HG03095 (cell line): ENCODE data around the gene GRIN1.
A peak's percentile ranks its signal among the peaks of the same experiment; 100 is the strongest.
"Not testable (repeated sequence)": the region's sequence is repeated elsewhere in the genome, so short reads cannot be mapped to it uniquely, and the experiment has no call there.

Experiments
- ATAC-seq: cut with Tn5 transposase; IDR thresholded peaks from one replicate; pipeline ENCODE4 v1.9.1; 2021; ENCODE audit warnings: moderate library complexity; ENCODE audit not compliant: unreplicated experiment

GRIN1 gene

DNA sequence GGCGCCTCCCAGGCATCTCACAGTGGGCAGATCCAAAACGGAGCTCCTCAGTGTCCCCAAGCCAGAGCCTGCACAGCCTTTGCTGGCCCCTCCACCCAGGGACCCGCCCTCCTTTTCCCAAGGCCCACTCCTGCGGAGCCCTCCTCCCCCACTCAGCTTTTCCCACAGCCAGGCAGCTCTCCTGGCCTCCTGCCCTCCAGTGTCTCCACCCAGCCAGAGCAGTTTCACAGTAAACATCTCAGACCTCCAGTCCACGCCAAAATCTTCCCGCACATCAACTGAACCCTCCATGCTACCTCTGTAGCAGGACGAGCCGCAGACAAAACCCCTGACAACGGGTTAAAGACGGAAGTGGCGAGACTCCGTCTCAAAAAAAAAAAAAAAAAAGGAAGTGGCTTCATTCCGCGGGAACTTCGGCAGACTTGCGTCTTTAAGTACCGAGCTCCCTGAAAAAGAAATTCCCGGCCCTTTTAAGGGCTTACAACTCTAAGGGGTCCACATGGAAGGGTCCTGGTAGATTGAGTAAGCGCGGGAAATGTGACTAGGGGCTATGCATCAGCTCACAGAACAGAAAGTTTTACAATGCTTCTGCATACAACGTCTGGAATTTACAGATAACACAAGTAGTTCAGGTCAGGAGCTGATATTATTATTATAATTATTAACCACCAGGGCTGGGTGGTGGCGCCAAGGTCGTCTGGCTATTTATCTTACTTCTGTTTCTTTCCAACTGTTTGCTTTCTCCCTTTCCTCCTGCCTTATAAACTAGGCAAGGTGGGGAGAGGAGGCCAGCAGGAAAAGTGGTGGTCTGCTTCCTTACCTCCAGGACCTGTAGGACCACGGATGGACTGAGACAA, 11.4 kb upstream of the GRIN1 start:
- ATAC-seq = no peak

DNA sequence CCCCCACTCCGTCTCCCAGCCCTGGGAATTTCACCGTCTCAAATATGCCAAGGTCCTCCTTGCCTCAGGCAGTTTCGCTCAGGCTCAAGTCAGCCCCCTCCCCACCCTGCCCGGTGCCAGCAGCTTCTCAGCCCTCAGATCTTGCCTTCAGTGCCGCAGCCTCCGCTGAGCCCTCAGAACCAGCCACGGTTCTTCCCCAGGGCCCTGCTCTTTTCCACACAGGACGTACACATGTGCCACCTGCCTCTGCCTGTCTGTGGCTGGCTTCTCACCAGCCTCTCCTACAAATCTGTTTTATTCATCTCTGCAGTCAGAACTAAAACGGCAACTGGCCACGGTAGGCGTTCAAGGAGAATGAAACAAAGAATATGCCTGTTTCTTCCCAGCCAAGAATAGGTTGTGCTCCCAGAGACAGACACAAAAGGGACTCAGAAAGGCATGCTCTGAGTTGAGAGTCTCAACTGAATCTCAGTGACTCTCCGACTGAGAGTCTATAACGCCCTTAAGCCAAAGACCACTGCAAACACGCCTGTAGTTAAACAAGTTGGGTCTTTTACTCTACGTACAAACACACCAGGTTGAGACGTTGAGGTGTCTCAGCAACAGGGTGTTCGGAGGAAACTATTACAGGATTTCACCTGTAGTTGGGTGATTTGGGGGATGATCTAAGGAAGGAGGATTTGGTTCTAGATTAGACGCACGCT, 10.6 kb upstream of the GRIN1 start:
- ATAC-seq = no peak

DNA sequence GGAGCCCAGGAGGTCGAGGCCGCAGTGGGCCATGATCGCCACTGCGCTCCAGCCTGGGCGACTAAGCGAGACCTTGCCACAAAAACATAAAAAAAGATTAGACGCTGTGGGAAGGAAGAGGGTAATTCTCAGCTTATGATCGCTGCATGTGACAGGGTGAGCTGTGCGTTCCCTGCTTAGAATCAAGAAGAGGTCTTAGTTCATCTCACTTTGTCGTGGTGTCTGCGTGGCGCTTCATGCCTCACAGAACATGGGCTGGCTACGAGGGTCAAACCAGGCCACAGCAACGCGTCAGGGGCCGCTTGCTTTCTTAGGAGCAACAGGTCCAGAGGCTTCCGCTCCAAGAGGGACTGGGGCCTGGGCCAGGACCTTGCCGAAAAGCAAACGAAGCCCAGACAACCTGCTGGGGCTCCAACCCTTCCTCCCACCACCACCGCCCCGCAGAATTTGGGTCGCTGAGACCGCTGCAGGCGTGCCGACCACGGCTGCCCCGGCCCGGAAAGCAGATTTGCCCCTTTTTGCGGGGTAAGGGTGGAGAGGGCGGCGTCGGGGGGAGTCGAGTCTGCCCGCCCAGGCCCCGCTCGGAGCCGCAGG, 10.0 kb upstream of the GRIN1 start:
- peak; percentile 15 for ATAC-seq

DNA sequence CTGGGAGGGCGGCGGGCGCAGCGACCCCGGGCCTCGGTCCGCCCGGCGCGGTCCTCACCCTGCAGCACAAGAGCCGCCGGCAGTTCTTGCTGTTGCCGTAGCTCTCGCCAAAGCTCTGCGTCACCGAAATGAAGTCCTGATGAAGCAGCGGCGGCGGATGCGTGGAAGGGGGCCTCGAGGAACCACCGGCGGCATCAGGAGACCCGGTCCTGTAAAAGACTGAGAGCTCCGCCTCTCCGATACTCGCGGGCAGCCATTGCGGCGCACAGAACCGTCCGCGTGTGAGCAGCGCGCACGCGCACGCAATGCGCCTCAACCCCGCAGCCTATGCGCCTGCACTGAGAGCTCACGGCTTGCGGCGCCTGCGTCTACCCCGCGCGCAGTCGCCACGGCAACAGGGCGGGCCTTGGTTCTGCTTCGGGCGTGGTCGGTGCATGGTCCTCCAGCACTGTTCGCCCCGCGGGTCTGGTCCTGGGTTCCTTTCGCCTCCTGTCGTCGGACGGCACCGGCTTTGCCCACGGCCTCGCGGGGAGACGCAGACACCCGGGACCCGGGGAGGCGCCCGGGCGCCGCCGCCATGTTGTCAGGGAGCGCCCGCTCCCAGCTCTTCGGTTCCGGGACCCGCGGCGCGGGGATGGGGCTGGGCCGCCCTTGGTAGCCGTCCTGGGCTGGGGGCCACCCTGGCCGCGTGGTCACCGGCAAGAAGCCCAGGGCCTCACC, 9.3 kb upstream of the GRIN1 start:
- peak; percentile 75 for ATAC-seq

DNA sequence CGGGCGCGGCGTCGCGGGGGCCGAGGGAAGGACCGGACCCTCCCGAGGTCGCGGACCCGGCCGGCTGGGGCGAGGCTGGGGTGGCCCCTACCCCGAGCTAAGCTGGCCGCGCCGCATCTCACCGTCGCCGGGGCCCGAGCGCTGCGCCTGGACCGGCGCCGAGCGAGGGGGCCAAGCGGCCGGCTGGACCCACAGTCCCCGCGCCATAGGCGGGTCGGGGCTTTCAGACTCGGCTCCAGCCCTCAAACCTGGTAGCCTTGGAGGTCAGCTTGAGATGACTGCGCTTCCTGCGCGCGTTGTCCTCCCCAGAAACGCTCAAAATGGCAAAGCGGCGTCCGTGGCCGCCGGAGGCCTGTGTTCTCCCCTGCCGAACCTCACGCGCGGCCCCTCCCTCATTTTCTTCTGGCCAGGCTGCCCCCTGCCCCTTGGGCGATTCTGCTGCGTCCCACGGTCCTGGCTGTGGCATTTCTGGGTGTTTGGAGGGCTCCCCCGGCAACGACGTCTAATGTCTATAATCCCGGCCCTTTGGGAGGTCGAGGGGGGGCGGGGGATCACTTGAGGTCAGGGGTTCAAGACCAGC, 8.7 kb upstream of the GRIN1 start:
- ATAC-seq = peak; percentile 6

DNA sequence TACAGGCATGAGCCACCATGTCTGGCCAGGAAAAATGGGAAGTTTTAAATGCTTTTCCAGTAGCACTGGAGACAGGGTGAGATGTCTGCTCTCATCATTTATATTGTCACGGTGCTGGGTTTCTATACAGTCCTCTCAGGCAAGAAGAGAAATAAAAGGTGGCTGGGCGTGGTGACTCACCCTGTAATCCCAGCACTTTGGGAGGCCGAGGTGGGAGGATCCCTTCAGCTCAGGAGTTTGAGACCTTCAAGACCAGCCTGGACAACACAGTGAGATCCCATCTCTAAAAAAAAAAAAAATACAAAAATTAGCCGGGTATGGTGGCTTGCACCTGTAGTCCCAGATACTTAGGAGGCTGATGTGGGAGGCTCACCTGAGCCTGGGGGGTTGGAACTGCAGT, 4.8 kb upstream of the GRIN1 start:
- no peak for ATAC-seq

DNA sequence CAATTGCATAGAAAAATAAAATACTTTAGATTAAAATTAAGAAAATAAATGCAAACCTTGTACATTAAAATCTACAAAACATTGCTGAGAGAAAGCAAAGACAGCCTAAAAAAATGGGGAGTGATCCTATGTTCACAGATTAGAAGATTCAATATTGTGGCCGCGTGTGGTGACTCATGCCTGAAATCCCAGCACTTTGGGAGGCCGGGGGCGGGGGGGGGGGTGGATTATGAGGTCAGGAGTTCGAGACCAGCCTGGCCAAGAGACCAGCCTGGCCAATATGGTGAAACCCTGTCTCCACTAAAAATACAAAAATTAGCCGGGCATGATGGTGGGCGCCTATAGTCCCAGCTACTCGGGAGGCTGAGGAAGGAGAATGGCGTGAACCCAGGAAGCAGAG, 3.8 kb upstream of the GRIN1 start:
- not testable (repeated sequence) for ATAC-seq

DNA sequence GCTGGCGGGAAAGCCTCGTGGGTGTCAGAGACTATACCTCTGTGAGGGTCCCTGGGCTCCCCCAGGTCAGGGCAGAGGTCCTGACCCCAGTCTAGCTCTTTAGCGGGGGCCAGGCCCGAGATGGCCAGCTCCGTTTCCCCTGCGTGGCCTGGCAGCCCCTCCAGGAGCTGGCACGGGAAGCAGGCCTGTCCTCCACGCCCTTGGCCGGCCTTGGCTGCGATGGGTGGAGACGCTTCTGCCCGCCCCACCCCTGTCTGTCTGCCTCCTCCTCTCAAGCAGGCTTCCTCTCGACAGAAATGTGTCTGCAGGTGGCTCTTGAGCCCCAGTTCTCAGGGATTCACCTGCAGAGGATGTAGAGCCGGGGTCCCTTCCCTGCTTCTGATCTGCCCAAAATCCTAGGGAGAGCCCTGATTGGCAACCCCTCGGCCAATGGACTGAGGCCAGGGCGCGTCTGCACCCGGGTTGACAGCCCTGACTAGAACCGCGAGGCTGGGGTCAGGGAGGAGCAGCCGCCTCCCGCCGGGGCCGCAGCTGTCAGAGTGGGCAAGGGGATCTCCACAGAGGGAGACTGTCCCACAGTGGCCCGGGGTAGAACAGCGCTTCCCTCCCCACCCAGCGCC, 2.6 kb upstream of the GRIN1 start:
- ATAC-seq = no peak

DNA sequence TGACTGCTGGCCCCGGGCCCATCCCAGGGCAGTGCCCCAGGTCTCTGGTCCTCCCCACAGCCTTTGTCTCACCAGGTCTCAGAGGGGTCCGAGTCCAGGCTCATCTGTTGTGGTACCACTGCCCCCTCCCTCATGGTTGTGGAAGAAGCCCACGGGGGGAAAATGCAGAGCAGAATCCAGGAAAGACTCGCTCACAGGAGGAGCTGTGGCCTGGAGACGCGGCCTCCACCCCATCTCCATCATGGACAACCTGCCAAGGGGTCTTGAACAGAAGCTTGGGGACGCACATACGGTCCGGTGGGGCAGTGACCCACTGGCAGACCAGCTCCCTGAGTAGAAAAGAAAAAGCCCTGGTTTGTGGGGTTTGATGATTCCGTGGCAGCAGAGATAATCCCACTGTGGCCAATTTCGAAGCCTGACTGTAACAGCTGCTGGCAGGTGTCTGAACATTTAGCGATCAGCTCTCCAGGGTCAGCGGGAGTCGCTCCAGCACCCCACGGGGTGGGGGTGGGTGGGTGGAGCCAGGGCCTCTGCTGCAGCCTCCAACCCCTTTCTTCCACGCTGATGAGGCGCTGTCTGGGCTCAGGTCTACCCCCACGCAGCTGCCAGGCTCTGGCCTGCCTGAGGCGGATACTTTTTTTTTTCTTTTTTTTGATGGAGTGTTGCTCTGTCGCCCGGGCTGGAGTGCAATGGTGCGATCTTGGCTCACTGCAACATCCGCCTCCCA, 1.9 kb upstream of the GRIN1 start:
- no peak for ATAC-seq

DNA sequence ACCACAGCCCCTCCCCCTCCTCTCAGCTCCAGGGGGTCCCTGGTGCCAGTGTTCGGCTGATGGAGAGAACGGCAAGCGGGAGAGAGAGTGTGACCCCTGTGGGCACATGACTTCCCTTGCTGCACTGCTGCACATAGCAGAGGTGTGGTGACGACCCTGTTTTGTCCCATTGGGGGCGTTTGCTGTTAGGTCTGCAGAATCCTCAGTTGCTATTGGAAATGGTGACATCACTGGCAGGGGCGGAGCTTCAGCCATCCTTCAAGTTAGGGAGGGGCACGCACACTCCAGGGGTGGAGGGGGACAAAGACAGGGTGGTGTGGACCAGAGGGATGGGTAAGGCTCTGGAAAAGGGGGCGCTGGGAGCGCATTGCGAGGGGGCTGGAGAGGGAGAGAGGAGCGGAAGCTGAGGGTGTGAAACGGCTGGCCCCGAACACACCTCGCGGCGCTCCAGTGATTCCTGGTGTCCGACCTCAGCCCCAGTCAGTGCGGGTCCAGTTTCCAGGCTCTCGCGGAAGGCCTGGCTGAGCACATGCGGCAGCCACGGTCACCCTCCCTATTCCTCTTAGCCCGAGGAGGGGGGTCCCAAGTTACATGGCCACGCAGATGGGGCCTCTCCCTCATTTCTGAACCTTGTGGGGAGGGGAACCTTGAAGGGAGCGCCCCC, 764 bp upstream of the GRIN1 start:
- ATAC-seq = no peak

DNA sequence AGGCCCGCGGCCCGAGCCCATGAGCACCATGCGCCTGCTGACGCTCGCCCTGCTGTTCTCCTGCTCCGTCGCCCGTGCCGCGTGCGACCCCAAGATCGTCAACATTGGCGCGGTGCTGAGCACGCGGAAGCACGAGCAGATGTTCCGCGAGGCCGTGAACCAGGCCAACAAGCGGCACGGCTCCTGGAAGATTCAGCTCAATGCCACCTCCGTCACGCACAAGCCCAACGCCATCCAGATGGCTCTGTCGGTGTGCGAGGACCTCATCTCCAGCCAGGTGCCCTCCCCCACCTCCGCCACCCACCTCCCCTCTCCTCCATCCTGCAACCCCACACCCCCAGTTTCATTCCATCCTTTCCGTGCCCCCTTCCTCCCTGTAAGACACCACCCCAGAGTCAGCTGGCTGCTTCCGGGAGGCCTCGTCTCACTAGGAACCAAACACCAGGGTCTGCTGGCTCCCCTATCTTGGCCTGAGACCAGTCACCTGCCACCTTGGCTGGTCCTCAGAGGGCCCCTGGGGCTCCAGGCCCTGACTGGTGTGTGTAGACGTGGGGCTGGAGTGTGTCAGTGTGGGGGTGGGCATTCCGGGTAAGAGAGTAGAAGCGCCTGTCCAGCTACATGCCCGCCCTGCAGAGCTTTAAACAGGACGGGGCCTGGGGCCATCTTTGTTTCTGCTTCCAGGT, 655 bp downstream of the GRIN1 start:
- ATAC-seq = no peak

DNA sequence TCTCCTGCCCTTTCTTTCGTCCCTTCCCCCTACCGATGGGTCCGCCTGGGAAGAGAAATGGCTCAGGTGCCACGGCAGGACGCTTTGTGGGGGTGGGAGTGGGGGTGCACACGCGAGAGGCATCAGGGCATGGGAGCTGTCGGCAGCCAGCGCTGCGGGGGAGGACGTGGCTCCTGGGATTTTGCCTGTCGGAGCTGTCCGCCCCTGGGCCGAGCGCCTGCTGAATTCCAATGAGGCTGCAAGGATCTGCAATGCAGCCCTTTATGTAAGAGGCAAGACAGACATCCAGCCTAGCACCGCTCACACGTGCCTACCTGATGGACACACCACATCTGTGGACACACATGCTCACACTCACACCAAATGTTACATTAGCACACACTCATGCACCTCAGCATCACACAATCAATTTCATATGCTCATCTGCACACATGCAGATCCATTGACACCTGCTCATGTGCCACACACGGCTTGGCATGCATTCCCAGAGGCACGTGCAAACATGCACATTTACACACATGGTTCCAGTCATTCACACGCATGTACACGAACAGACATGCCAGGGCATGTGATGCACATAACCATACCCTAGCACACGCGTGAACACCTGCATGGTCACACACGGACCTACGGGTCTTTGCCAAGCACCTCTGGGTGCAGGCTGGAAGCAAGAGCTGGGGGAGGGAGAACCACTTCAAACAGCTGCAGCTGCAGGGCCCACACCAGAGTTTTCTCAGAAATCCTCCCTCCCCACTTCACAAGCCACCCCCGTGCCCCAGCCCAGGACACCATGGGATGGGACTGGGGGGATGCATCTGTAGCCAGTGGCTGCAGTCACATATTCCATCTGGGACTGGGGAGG, 1.4 kb downstream of the GRIN1 start:
- no peak for ATAC-seq

DNA sequence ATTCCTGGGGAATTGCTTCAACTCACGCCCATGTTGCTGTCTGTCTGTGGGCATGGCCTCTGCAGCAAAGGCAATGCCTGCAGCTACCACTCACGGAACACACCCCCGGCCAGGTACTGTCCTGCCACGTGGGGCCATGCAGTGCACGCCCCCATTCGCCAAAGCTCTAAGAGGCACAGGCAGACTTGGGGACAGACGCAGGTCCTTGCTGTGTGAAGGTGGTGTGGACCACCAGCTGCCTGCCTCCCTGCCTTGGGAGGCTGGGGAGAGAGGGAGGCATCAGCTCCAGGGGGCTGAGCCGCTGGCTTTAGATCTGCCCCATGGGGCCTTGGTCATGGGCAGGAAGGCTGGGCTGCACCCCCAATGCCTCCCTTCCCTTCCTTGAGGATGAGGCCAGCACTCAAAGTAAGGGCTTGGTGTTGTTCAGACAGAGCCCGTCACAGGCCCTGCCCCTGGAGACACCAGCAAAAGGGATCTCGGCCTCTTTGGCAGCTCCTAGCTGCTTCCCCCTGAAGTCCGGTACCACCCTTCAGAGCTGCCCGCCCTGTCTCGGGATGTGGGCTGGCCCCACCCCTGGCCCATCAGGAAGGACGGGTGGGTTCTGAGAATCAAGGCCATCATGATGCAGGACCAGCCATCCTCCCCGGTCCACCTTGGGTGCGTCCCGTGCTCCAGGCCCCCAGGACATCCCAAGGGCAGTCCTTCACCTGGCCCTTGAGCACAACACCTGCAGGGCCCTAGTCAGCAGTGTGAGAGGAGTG, 2.3 kb downstream of the GRIN1 start:
- ATAC-seq = no peak

DNA sequence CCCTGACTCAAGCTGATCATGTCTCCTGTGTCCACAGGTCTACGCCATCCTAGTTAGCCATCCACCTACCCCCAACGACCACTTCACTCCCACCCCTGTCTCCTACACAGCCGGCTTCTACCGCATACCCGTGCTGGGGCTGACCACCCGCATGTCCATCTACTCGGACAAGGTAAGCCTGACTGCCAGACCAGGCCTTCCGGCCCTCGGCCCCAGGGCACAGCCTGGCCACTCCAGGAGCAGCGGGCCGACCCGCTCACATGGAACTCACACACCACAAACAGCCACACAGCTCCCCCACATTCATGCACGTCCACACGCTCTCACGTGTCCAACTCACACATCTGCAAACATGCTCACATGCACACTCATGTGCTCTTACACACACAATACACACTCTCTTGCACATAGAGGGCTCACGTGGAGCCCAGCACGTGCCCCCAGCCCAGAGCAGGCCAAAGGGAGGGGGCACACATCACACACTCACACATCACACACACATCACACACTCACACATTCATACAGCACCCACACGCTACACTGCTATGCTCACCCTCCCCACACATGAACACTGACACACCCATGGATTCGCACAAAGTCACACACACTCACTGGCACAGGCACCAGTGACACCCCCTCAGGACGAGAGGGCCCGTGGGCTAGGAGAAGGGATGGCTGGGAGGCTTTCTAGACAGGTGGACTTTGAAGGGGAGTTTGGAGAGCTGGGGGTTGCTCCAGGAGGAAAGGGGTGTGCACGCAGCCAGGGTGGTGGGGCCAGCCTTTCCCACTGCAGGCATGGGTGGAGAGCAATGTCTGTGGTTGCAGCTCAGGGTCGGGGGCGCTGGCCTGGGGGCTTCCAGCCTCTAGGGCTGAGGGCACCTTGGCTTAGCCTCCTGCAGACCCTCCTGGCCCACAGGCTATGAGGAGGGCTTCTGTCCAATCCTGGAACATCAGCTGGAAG, 3.3 kb downstream of the GRIN1 start:
- no peak for ATAC-seq

DNA sequence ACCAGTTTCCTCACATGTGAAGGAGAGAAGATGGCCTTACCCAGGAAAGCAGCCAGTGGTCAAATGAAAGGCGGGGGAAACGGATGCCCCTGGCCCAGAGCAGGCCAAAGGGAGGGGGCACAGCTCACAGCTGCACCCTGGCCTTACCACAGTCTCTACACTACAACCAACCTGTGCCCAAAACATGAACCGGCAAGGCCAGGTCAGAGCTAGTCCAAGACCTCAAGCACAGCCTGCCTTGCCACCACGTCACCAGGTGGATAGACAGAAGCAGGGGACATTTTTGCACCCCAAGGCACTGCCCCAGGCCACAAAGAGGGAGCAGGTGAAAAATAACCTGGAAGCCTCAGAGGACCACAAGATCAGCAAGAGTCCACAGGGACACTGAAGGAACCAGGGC, 4.5 kb downstream of the GRIN1 start:
- no peak for ATAC-seq
